Middle frontal gyrus (tissue), 1 donor: ENCODE results near the gene STOML3.

Experiments used
- DNase-seq: peaks from one replicate; pipeline ENCODE4 v3.0.0-alpha.2; 2015; ENCODE audit warnings: low spot score; ENCODE audit errors: extremely low spot score

Gene STOML3

GRCh38 chr13:38981096-38981495 is 9.5 kb downstream of the STOML3 start:
- no peak for DNase-seq

GRCh38 chr13:38980750-38981078 is 9.9 kb downstream of the STOML3 start:
- no peak for DNase-seq

GRCh38 chr13:38979891-38980749 is 10.5 kb downstream of the STOML3 start:
- DNase-seq: no peak

GRCh38 chr13:38970380-38971051 is 20.1 kb downstream of the STOML3 start:
- no peak for DNase-seq

- DNase-seq: no peak
Measured at GRCh38 chr13:38969187-38969586, 21.4 kb downstream of the STOML3 start.

- DNase-seq: no peak
Measured at GRCh38 chr13:38967446-38967845, 23.2 kb downstream of the STOML3 start.

- no peak for DNase-seq
Measured at GRCh38 chr13:38965281-38965680, 25.4 kb downstream of the STOML3 start.

- DNase-seq: no peak
Measured at GRCh38 chr13:38960175-38960574, 30.5 kb downstream of the STOML3 start.

- no peak for DNase-seq
Measured at GRCh38 chr13:38957794-38958592, 32.6 kb downstream of the STOML3 start.

GRCh38 chr13:38954844-38955243 is 35.8 kb downstream of the STOML3 start:
- no peak for DNase-seq

GRCh38 chr13:38954291-38954690 is 36.3 kb downstream of the STOML3 start:
- DNase-seq: no peak

GRCh38 chr13:38952827-38953226 is 37.8 kb downstream of the STOML3 start:
- DNase-seq: no peak

- DNase-seq: no peak
Measured at GRCh38 chr13:38951525-38952313, 38.9 kb downstream of the STOML3 start.

GRCh38 chr13:38950987-38951386 is 39.6 kb downstream of the STOML3 start:
- DNase-seq: no peak

- no peak for DNase-seq
Measured at GRCh38 chr13:38947054-38947453, 43.6 kb downstream of the STOML3 start.

GRCh38 chr13:38944219-38944618 is 46.4 kb downstream of the STOML3 start:
- no peak for DNase-seq

- DNase-seq: no peak
Measured at GRCh38 chr13:38943231-38943630, 47.4 kb downstream of the STOML3 start.

- DNase-seq: no peak
Measured at GRCh38 chr13:38941353-38941945, 49.2 kb downstream of the STOML3 start.

GRCh38 chr13:38933786-38934185 is 56.8 kb downstream of the STOML3 start:
- DNase-seq: no peak

- no peak for DNase-seq
Measured at GRCh38 chr13:38922170-38922569, 68.5 kb downstream of the STOML3 start.

GRCh38 chr13:38921081-38921480 is 69.5 kb downstream of the STOML3 start:
- DNase-seq: no peak
